Retinal pigment epithelial cell (primary cell): Measurements from ENCODE around the gene RSPH1.

Source experiments
- DNase-seq: peaks from one replicate; pipeline ENCODE4 v3.0.0-alpha.2; 2010; ENCODE audit warnings: low read depth
- H3K4me3 ChIP-seq: 2 replicates; pipeline ENCODE4 v1.5.1; 2011; ENCODE audit warnings: mild to moderate bottlenecking, low read length, control low read depth, moderate library complexity
- TF ChIP-seq, protein P1 (sequence below): conservative IDR thresholded peaks from 2 replicates; pipeline ENCODE4 v1.5.1; 2011; ENCODE audit warnings: low read depth, low read length, control low read depth, inconsistent platforms

RSPH1 gene

DNA sequence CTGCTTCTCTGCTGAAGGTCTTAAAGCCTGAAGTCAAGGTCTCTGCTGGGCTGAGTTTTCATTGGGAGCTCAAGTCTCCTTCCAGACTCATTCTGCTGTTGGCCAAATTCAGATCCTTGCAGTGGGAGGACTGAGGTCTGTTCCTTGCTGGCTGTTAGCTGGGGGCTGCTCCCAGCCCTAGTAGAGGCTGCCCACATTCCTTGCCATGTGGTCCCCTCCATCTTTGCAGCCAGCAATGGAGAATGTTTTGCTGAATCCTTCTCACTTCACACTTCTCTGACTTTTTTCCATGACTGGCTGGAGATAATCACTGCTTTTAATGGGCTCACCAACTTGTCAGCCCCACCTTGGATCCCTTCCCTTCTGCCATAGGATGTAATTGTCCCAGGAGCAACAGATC lies 59.1 kb downstream of the RSPH1 start:
- no peak for DNase-seq
- no peak overlapping the region for H3K4me3 ChIP-seq
- TF ChIP-seq, protein P1, sequence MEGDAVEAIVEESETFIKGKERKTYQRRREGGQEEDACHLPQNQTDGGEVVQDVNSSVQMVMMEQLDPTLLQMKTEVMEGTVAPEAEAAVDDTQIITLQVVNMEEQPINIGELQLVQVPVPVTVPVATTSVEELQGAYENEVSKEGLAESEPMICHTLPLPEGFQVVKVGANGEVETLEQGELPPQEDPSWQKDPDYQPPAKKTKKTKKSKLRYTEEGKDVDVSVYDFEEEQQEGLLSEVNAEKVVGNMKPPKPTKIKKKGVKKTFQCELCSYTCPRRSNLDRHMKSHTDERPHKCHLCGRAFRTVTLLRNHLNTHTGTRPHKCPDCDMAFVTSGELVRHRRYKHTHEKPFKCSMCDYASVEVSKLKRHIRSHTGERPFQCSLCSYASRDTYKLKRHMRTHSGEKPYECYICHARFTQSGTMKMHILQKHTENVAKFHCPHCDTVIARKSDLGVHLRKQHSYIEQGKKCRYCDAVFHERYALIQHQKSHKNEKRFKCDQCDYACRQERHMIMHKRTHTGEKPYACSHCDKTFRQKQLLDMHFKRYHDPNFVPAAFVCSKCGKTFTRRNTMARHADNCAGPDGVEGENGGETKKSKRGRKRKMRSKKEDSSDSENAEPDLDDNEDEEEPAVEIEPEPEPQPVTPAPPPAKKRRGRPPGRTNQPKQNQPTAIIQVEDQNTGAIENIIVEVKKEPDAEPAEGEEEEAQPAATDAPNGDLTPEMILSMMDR: no peak

DNA sequence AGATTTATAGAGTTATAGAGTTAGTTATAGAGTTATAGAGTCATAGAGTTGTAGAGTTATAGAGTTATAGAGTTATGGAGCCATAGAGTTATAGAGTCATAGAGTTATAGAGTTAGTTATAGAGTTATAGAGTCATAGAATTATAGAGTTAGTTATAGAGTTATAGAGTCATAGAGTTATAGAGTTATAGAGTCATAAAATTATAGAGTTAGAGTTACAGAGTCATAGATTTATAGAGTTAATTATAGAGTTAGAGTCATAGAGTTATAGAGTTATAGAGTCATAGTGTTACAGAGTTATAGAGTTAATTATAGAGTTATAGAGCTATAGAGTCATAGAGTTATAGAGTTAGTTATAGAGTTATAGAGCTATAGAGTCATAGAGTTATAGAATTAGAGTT lies 60.2 kb downstream of the RSPH1 start:
- H3K4me3 ChIP-seq: no peak overlapping the region
- TF ChIP-seq, protein P1: no peak
- DNase-seq: no peak

DNA sequence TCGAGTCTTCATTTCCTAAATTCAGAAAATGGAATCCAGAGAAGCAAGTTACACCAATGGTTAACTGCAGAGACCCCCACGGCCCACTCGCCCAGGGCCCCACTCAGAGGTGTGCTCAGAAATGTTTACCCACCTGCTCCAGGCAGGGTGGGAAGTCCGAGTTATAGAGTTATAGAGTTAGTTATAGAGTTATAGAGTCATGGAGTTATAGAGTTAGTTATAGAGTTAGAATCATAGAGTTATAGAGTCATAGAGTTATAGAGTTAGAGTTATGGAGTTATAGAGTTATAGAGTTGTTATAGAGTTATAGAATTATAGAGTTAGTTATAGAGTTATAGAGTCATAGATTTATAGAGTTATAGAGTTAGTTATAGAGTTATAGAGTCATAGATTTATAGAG lies 60.6 kb downstream of the RSPH1 start:
- H3K4me3 ChIP-seq: no peak overlapping the region
- TF ChIP-seq, protein P1: no peak
- no peak for DNase-seq

DNA sequence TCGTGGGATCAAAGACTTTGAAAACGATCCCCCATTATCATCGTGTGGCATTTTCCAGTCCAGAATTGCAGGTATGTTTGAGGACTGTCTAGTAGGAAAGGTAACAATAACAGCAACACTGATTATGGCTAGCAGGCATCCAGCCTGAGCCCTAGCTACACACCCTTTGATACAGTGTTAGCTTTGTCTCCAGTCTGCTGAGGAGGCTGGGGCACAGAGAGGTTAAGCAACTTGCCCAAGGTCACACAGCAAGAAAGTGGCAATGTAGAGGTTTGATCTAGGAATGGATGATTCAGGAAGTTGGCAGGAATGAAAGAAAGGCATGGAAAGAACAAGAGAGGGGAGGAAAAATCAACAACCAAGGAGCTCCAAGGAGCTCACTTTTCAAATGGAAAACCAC lies 61.1 kb downstream of the RSPH1 start:
- no peak for DNase-seq
- TF ChIP-seq, protein P1: no peak
- no peak overlapping the region for H3K4me3 ChIP-seq

DNA sequence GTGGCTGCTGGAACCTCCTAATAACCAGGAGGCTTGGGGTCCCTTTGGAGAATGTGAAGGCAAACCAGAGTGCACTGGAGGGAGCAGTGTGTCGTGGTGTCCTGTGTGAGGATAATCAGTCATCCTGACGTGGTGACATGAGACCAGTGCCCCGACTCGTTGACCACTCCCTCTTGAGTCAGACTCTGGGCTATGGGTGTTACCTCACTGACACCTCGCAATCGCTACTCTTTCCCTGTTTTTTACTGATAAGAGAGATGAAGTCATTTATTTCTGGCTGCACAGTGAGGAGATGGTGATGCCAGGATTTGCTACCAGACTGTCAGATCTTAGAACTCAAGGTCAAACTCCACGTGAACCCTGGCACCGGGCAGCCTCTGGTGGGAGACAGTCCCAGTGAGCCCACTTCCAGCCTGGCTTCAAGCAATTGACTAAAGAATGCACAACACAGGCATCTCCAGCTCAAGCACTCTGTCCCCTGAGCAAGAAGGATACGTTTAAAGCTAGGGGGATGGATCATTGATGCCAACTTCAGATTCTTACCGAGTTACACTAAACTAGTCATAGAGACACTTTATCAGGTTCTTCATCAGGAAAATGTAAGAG lies 62.0 kb downstream of the RSPH1 start:
- H3K4me3 ChIP-seq: no peak overlapping the region
- TF ChIP-seq, protein P1: no peak
- DNase-seq: no peak

DNA sequence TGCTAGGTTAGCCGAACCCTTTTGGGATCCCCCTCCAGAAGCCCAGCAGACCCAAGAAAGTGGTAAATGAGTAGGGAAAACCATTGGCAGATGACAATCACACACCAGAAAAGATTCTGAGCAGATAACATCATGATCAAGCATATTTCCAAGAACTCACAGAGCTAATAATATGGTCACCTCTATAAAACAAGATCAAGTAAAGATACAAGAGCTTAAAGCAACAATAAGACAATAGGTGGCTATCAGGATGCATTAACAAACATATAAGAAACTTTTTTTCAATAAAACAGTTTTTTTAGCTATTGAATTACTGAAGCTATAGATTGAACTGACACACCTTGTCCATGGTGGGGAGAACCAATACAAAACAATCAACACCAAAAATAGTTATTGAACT lies 63.3 kb downstream of the RSPH1 start:
- H3K4me3 ChIP-seq: no peak overlapping the region
- TF ChIP-seq, protein P1: no peak
- no peak for DNase-seq

DNA sequence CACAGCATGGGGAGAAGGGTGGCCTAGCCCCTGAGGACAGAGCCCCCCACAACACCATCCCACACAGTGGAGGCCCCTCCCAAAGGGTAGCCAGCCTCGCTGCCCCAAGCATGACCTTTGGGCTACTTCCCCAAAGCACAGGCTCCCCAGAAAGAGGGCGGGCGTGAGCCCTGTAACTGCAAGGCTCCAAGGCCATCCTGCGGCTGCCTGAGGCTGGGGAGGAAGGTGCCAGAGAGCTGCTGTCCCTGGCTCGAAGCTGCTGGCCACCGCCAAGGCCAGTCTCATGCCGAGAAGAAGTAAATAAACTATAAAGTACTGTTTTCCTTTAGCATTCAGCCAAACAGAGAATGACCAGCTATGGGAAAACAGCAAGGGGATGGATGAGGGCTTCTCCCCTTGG lies 64.8 kb downstream of the RSPH1 start:
- TF ChIP-seq, protein P1: no peak
- no peak for DNase-seq
- H3K4me3 ChIP-seq: no peak overlapping the region
